GM23338 (cell line): Measurements from ENCODE around the gene IRX1.

Experiments used
- CREB1 ChIP-seq: fragments of 250-450 bp; sonication (Bioruptor Pico); IDR thresholded peaks from 2 replicates; pipeline ENCODE4 v1.5.0; 2020; ENCODE audit warnings: low read depth, mild to moderate bottlenecking, moderate library complexity
- CTCF ChIP-seq, 2 experiments: fragments of 200-600 bp in 1 of 2; sonication (generic) in 1 of 2; conservative IDR thresholded peaks; 2 replicates each; pipeline versions ENCODE4 v1.5.1 to v1.6.1; 2016 to 2017; ENCODE audit warnings: antibody characterized with exemption in 2 of 2, low read depth in 2 of 2, mild to moderate bottlenecking in 2 of 2, moderate library complexity in 1 of 2
- EZH2 ChIP-seq: fragments of 200-600 bp; sonication (generic); IDR thresholded peaks from one replicate; pipeline ENCODE4 v1.8.0; 2017; ENCODE audit warnings: antibody characterized with exemption, mild to moderate bottlenecking, low read depth; ENCODE audit not compliant: unreplicated experiment
- EZH2phosphoT487 ChIP-seq: fragments of 200-600 bp; sonication (generic); IDR thresholded peaks from one replicate; pipeline ENCODE4 v1.8.1; 2018; ENCODE audit warnings: antibody characterized with exemption; ENCODE audit not compliant: unreplicated experiment
- JUNB ChIP-seq: IDR thresholded peaks from one replicate; pipeline ENCODE4 v1.6.1; 2016; ENCODE audit warnings: antibody characterized with exemption; ENCODE audit not compliant: unreplicated experiment
- POLR2AphosphoS5 ChIP-seq: IDR thresholded peaks from 2 replicates; pipeline ENCODE4 v1.6.1; 2016; ENCODE audit warnings: antibody characterized with exemption, low read depth
- REST ChIP-seq: IDR thresholded peaks from one replicate; pipeline ENCODE4 v1.6.1; 2018; ENCODE audit warnings: antibody characterized with exemption; ENCODE audit not compliant: unreplicated experiment
- STAT1 ChIP-seq: IDR thresholded peaks from one replicate; pipeline ENCODE4 v1.6.1; 2016; ENCODE audit warnings: antibody characterized with exemption; ENCODE audit not compliant: unreplicated experiment
- ZNF114 ChIP-seq: fragments of 250-450 bp; sonication (Bioruptor Pico); IDR thresholded peaks from 2 replicates; pipeline ENCODE4 v1.5.0; 2020; ENCODE audit warnings: mild to moderate bottlenecking, moderate library complexity
- ZNF331 ChIP-seq: fragments of 250-450 bp; sonication (Bioruptor Pico); IDR thresholded peaks from 2 replicates; pipeline ENCODE4 v1.5.0; 2020; ENCODE audit warnings: low read depth, mild to moderate bottlenecking, moderate library complexity

GRCh38 chr5:3605298-3606010 lies 9.8 kb downstream of the IRX1 start:
- no peak for TF ChIP-seq CTCF (conservative IDR thresholded peaks at IDR 0.05; ENCODE audit: low read depth in 2 of 2)
- TF ChIP-seq EZH2: no peak
- no peak for TF ChIP-seq REST
- TF ChIP-seq EZH2phosphoT487: no peak
- TF ChIP-seq ZNF114: no peak
- TF ChIP-seq POLR2AphosphoS5: no peak
- no peak for TF ChIP-seq JUNB
- no peak for TF ChIP-seq CREB1 (CRISPR knock-in tag)
- no peak for TF ChIP-seq STAT1
- TF ChIP-seq ZNF331 (CRISPR knock-in tag): no peak
